GM21360 (cell line): ENCODE data around the gene JAK3.
"Not testable (repeated sequence)": the region's sequence is repeated elsewhere in the genome, so short reads cannot be mapped to it uniquely, and the experiment has no call there.

Experiments used
- ATAC-seq: cut with Tn5 transposase; IDR thresholded peaks from one replicate; pipeline ENCODE4 v1.9.1; 2021; ENCODE audit warnings: mild to moderate bottlenecking, moderate library complexity; ENCODE audit not compliant: unreplicated experiment

Gene JAK3

DNA sequence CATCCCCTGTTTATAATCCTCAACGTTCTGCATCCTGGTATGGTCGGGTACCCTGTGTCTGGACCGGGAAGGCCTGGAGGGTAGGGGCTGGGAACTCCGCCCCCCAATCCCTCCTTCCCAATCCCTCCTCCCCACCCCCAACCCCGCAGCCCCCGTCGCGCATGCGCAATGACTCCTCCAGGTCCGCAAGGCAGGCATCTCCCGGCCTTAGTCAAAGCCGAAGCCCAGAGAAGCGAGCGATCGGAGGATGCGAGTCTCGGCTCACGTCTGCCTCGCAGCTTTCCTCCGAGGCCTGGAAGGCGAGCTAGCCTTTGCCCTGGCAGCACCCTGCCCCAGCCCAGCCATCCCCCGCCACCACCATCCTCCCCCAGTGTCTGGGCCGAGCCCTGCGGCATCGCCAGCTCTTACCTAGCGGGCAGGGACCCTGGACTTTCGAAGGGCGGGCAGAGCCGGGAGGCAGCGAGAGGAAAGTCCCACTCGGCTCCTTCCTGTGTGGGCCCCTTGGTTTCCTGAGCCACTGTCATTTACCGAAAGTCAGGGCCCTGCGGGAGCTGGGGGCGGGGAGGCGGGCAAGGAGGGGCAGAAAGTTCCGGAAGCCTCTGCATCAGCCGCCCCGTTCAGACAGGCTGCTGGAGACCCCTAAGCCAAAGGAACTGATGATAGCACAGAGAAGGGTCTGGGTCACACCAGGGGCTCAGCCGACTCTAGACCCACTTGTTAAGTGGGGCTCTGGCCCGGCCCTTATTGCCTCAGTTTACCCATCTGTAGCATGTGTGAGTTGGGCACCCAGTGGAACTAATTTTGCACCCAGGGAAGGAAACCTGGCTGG, at the start of gene JAK3:
JAK3 (minus strand) TSS at position 445 of the 829 bp plus-strand sequence. CDS start 3,565 bp downstream, outside the sequence.
- no peak for ATAC-seq

DNA sequence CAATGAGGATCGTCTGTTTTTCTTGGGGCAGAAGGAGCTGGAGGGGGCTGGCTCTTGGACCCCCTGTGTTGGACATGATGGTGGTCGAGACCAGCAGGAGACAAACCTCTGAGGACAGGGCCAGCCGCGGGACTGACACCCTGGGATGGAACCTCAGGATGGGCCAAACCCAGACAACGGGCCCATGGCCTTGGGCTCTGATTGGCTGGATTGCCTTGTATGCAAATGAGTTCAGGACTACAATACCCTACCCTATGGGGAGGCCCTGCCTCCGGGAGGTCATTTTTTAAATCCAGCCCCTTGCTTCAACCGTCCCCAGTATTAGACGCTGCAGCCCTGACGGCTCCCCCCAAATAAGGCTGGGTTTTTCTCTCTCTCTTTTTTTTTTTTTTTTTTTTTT, 46.0 kb upstream of the JAK3 start:
- no peak for ATAC-seq

GRCh38 chr19:17889609-17890214, 41.9 kb upstream of the JAK3 start:
- ATAC-seq: no peak

- no peak for ATAC-seq
Measured at GRCh38 chr19:17888260-17888659, 40.5 kb upstream of the JAK3 start.

DNA sequence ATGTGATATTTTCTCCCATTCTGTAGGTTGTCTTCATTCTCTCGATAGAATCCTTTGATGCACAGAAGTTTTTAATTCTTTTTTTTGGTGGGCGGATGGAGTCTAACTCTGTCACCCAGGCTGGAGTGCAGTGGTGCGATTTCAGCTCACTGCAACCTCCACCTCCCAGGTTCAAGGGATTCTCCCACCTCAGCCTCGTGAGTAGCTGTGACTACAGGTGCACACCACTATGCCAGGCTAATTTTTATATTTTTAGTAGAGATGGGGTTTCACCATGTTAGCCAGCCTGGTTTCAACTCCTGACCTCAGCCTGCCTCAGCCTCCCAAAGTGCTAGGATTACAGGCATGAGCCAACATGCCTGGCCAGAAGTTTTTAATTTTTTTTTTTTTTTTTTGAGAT, 39.4 kb upstream of the JAK3 start:
- not testable (repeated sequence) for ATAC-seq

GRCh38 chr19:17886515-17886914, 38.7 kb upstream of the JAK3 start:
- ATAC-seq: no peak

GRCh38 chr19:17883627-17884410, 36.0 kb upstream of the JAK3 start:
- no peak for ATAC-seq

- no peak for ATAC-seq
Measured at GRCh38 chr19:17881701-17882100, 33.9 kb upstream of the JAK3 start.

DNA sequence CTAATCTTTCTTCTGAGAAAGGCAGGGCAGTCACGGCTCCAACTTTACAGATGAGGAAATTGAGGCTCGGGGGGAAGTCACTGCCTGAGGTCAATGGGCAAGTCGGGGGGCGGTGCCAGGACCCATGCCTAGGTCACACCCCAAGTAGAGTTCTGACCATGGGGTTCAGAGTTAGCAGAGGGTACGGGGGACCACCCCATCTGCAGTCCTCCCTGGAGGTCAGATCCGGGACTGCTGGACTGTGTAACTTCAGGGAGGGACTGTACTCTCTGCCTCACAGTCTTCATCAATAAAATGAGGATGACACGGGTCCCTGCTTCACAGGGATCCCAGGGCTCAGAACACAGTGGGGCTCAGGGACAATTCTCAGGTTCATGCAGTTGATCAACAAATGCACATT, 31.7 kb upstream of the JAK3 start:
- no peak for ATAC-seq

DNA sequence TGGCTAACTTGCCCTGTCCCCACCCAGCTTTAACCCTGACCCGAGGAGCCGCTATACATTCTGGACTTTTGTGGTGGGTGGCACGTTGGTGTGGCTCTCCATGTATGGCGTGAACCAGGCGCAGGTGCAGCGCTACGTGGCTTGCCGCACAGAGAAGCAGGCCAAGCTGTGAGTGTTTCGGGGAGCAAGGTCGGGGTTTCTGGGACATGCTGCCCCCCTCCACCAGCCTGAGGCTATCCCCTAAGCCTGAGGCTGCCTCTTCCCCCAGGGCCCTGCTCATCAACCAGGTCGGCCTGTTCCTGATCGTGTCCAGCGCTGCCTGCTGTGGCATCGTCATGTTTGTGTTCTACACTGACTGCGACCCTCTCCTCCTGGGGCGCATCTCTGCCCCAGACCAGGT, 29.9 kb upstream of the JAK3 start:
- ATAC-seq: no peak

DNA sequence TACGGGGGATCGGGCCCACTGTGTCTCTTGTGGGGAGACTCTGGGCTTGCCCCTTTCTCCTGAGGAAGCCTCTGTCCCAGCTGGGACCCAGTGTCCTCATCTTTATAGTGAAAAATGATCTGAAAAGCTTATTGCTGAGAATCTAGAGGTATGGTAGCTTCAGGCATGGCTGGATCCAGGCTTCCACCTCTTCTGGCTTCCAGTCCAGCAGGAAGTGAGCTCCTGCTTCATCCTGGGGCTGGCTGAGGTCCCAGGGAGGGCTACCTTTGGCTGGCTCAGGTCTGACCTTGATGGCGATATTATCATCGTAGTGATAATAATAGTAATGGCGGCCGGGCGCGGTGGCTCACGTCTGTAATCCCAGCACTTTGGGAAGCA, 27.0 kb upstream of the JAK3 start:
- no peak for ATAC-seq

GRCh38 chr19:17873786-17874757, 26.3 kb upstream of the JAK3 start:
- no peak for ATAC-seq

- ATAC-seq: no peak
Measured at GRCh38 chr19:17872251-17873001, 24.6 kb upstream of the JAK3 start.

DNA sequence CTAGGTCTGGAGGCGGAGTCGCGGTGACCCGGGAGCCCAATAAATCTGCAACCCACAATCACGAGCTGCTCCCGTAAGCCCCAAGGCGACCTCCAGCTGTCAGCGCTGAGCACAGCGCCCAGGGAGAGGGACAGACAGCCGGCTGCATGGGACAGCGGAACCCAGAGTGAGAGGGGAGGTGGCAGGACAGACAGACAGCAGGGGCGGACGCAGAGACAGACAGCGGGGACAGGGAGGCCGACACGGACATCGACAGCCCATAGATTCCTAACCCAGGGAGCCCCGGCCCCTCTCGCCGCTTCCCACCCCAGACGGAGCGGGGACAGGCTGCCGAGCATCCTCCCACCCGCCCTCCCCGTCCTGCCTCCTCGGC, 24.1 kb upstream of the JAK3 start, which contains the start of gene SLC5A5:
SLC5A5 (plus strand) TSS at position 68 of the 373 bp plus-strand sequence. CDS start 375 bp downstream, outside the sequence.
- no peak for ATAC-seq

GRCh38 chr19:17871032-17871877, 23.5 kb upstream of the JAK3 start:
- no peak for ATAC-seq

DNA sequence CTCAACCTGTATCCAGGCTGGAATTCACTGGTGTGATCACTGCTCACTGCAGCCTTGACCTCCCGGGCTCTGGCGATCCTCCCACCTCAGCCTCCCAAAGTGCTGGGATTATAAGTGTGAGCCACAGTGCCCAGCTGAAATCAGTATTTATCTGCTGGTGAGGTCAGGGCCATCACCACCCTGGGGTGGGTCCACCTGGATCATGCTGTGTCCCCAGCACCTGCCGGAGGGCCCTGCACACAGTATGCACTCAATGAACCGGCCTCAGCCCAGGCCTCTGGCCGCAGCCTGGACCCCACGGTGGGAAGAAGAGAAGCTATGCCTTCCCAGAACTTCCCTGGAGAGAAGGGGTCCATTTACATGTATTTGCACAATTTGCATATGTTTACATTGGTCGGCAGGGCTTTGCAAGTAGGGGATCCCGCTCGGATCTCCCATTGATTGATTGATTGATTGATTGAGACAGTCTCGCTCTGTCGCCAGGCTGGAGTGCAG, 21.4 kb upstream of the JAK3 start:
- no peak for ATAC-seq

DNA sequence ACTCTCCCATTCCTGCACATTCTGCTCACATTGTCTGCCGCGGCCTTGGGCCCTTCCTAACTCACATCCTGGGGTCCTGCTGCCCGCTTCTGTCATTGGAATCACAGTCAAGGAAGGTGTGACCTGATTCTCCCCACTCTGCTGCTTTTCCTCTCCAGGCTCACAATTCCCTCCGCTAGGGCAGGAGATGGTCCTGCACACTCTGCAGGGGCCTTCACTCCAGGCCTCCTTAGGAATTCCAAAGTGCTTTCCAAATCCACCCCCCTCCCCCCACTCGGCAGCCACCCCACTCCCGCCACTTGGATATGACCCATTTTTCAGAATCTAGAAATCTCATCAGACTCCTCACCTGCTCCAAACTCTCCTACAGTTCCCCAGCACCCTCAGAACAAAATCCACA, 20.9 kb upstream of the JAK3 start:
- ATAC-seq: no peak

GRCh38 chr19:17866964-17867486, 19.2 kb upstream of the JAK3 start:
- no peak for ATAC-seq
